Ovary (tissue), 3 donors: ENCODE results near the gene RBM33.

Source experiments
- POLR2A ChIP-seq: fragments of 450-650 bp; IDR thresholded peaks from one replicate; pipeline ENCODE4 v1.6.1; 2017; ENCODE audit warnings: antibody characterized with exemption, mild to moderate bottlenecking, moderate library complexity
- TF ChIP-seq, protein P1 (sequence below), 3 donors: fragments of 450-650 bp in 2 of 3; fragments of 200-600 bp in 1 of 3; IDR thresholded peaks; one replicate each; pipeline versions ENCODE4 v1.5.1 to v1.8.0; 2016 to 2022; ENCODE audit warnings: antibody characterized with exemption in 3 of 3, mild to moderate bottlenecking in 1 of 3
- donor health status: DM: no; HTN: no; CAD: no.

- TF ChIP-seq, protein P1, sequence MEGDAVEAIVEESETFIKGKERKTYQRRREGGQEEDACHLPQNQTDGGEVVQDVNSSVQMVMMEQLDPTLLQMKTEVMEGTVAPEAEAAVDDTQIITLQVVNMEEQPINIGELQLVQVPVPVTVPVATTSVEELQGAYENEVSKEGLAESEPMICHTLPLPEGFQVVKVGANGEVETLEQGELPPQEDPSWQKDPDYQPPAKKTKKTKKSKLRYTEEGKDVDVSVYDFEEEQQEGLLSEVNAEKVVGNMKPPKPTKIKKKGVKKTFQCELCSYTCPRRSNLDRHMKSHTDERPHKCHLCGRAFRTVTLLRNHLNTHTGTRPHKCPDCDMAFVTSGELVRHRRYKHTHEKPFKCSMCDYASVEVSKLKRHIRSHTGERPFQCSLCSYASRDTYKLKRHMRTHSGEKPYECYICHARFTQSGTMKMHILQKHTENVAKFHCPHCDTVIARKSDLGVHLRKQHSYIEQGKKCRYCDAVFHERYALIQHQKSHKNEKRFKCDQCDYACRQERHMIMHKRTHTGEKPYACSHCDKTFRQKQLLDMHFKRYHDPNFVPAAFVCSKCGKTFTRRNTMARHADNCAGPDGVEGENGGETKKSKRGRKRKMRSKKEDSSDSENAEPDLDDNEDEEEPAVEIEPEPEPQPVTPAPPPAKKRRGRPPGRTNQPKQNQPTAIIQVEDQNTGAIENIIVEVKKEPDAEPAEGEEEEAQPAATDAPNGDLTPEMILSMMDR (IDR thresholded peaks at IDR 0.05) = no peak
- no peak for TF ChIP-seq POLR2A
Observed at GRCh38 chr7:155602750-155603149, 41.7 kb upstream of the RBM33 start.
